HEK293 (cell line): Measurements from ENCODE around the gene S1PR3.
A peak's percentile ranks its signal among the peaks of the same experiment; 100 is the strongest.

Experiments used
- CTCF ChIA-PET: fragments of 350-600 bp; formaldehyde crosslinking; extraction: SDS; loops from one replicate; lab custom pipeline; 2021; ENCODE audit warnings: antibody characterized with exemption; lab: Yijun Ruan, JAX
- POLR2A ChIA-PET: fragments of 300-600 bp; formaldehyde crosslinking; extraction: SDS; loops from one replicate; lab custom pipeline; 2020; ENCODE audit warnings: antibody characterized with exemption, inconsistent platforms; lab: Yijun Ruan, JAX
- H3K27ac ChIP-seq: fragments of 200-500 bp; sonication (Bioruptor generic); 2 replicates; pipeline ENCODE4 v1.5.1; 2014; ENCODE audit warnings: low read depth, low read length, control low read depth, inconsistent platforms; ENCODE audit errors: extremely low read depth
- H3K36me3 ChIP-seq, 2 experiments: fragments of 200-500 bp in 1 of 2; sonication (Bioruptor generic) in 1 of 2; 1 replicate in 1 of 2; 2 replicates in 1 of 2; pipeline ENCODE4 v1.5.1; 2014 to 2017; ENCODE audit warnings: inconsistent platforms in 2 of 2, low read length in 2 of 2; ENCODE audit not compliant: control insufficient read depth in 2 of 2, insufficient read depth in 1 of 2
- H3K4me1 ChIP-seq: fragments of 200-500 bp; sonication (Bioruptor generic); 2 replicates; pipeline ENCODE4 v1.5.1; 2014; ENCODE audit warnings: mild to moderate bottlenecking, low read length, inconsistent platforms; ENCODE audit not compliant: control insufficient read depth, insufficient read depth
- H3K4me3 ChIP-seq: 2 replicates; pipeline ENCODE4 v1.5.1; 2011; ENCODE audit warnings: low read depth, mild to moderate bottlenecking, control low read depth, low read length, moderate library complexity
- H3K9me3 ChIP-seq: fragments of 200-500 bp; sonication (Bioruptor generic); 2 replicates; pipeline ENCODE4 v1.5.1; 2014; ENCODE audit warnings: low read depth, low read length, inconsistent platforms; ENCODE audit not compliant: control insufficient read depth, insufficient read depth
- SP2 ChIP-seq: fragments of 450-650 bp; formaldehyde crosslinking; IDR thresholded peaks from 2 replicates; pipeline ENCODE4 v1.5.1; 2016; ENCODE audit warnings: missing biosample characterization, missing genetic modification characterization
- ZNF114 ChIP-seq: fragments of 450-650 bp; formaldehyde crosslinking; IDR thresholded peaks from 2 replicates; pipeline ENCODE4 v1.5.0; 2017; ENCODE audit warnings: missing biosample characterization, missing genetic modification characterization
- ZNF133 ChIP-seq: fragments of 450-650 bp; formaldehyde crosslinking; IDR thresholded peaks from 2 replicates; pipeline ENCODE4 v1.5.1; 2016; ENCODE audit warnings: missing biosample characterization, missing genetic modification characterization
- ZNF146 ChIP-seq: fragments of 450-650 bp; formaldehyde crosslinking; IDR thresholded peaks from 2 replicates; pipeline ENCODE4 v1.5.1; 2016; ENCODE audit warnings: missing biosample characterization, missing genetic modification characterization
- ZNF148 ChIP-seq: fragments of 450-650 bp; formaldehyde crosslinking; IDR thresholded peaks from 2 replicates; pipeline ENCODE4 v1.5.0; 2017; ENCODE audit warnings: missing biosample characterization, missing genetic modification characterization, borderline replicate concordance
- ZNF211 ChIP-seq: fragments of 450-650 bp; formaldehyde crosslinking; IDR thresholded peaks from 2 replicates; pipeline ENCODE4 v1.5.1; 2016; ENCODE audit warnings: low read depth, missing biosample characterization, missing genetic modification characterization
- ZNF341 ChIP-seq: fragments of 450-650 bp; formaldehyde crosslinking; IDR thresholded peaks from 2 replicates; pipeline ENCODE4; 2016; ENCODE audit warnings: low read depth, missing biosample characterization, missing genetic modification characterization
- ZNF398 ChIP-seq: fragments of 450-650 bp; formaldehyde crosslinking; IDR thresholded peaks from 2 replicates; pipeline ENCODE4 v1.5.1; 2017; ENCODE audit warnings: missing biosample characterization, missing genetic modification characterization
- ZNF501 ChIP-seq: fragments of 450-650 bp; formaldehyde crosslinking; IDR thresholded peaks from 2 replicates; pipeline ENCODE4 v1.5.1; 2016; ENCODE audit warnings: missing biosample characterization, missing genetic modification characterization
- ZNF704 ChIP-seq: fragments of 450-650 bp; formaldehyde crosslinking; IDR thresholded peaks from 2 replicates; pipeline ENCODE4 v1.5.1; 2016; ENCODE audit warnings: missing biosample characterization, missing genetic modification characterization
- ZSCAN30 ChIP-seq: fragments of 450-650 bp; IDR thresholded peaks from 2 replicates; pipeline ENCODE4 v1.5.1; 2018; ENCODE audit warnings: missing biosample characterization, mild to moderate bottlenecking, missing genetic modification characterization, moderate library complexity
- TF ChIP-seq, protein P1 (sequence below): fragments of 450-650 bp; formaldehyde crosslinking; IDR thresholded peaks from 2 replicates; pipeline ENCODE4; 2016; ENCODE audit warnings: missing biosample characterization, missing genetic modification characterization
- TF ChIP-seq, protein P2 (sequence below): fragments of 450-650 bp; formaldehyde crosslinking; IDR thresholded peaks from 2 replicates; pipeline ENCODE4 v1.5.1; 2017; ENCODE audit warnings: missing biosample characterization, mild to moderate bottlenecking, missing genetic modification characterization, moderate library complexity

S1PR3 gene

DNA sequence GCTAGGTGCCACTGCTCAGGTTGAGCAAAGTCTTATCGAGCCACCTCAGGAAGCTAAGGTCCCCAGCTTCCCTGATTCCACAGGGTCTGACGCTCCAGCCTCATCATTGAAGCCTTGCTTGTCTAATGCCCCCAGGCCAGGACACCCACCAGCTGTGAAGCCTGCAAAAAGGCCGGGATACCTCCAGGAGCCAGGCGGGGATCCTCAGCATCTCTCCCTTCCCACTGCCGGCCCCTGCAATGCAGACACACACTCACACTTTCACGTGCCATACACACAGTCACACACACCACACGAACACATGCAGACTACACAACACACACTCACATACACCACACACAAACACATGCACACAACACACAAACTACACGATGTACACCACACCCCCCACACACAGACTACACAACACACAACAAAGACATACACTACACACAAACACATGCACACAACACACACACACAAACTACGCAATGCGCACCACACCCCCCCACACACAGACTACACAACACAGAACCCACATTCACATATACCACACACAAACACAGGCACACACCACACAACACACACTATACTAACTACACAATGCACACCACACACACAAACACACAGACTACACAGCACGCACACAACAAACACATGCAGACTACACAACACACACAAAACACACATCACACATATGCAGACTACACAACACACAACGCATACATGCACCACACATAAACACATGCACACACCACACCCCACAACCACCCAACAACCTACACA lies 17.8 kb upstream of the S1PR3 start:
- no peaks in the 10 kb centered on the region for H3K9me3 ChIP-seq
- no peak overlapping the region for H3K4me3 ChIP-seq
- no peaks in the 10 kb centered on the region for H3K36me3 ChIP-seq
- CTCF ChIA-PET: no interaction called here
- no peaks in the 10 kb centered on the region for H3K4me1 ChIP-seq
- POLR2A ChIA-PET: no interaction called here
- H3K27ac ChIP-seq: no peak overlapping the region
- 0 out of 2 replicates have a peak, but pooled peaks have one; percentile 16 for TF ChIP-seq ZNF398 (tag by site-specific recombination)
- TF ChIP-seq ZNF148 (tag by site-specific recombination): 0 out of 2 replicates have a peak, but pooled peaks have one; percentile 9
- TF ChIP-seq ZNF211 (tag by site-specific recombination): 0 out of 2 replicates have a peak, but pooled peaks have one; percentile 12
- no peak for TF ChIP-seq ZNF133 (tag by site-specific recombination)
- TF ChIP-seq ZSCAN30 (tag by site-specific recombination): no peak
- TF ChIP-seq, protein P1, sequence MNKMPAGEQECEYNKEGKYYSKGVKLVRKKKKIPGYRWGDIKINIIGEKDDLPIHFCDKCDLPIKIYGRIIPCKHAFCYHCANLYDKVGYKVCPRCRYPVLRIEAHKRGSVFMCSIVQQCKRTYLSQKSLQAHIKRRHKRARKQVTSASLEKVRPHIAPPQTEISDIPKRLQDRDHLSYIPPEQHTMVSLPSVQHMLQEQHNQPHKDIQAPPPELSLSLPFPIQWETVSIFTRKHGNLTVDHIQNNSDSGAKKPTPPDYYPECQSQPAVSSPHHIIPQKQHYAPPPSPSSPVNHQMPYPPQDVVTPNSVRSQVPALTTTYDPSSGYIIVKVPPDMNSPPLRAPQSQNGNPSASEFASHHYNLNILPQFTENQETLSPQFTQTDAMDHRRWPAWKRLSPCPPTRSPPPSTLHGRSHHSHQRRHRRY (tag by site-specific recombination): no peak
- no peak for TF ChIP-seq ZNF146

DNA sequence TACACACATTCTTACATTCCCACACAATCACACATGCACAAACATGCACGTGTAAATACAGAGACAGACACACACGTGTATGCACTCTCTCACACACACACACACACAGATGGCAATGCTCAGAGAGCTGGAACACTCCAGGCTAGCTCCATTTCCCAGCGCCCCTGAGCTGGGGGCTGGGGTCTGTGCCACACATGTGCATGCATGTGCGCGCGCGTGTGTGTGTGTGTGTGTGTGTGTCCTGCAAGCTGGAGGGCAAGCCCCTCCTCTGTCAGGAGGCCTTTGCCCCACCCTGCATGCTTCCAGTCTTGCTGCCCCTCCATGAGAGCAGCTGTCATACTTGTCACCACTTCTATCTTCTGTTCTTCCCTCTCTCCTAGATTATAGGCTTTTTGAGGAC lies 16.6 kb upstream of the S1PR3 start:
- POLR2A ChIA-PET: no interaction called here
- TF ChIP-seq SP2 (tag by site-specific recombination) (no peak), ZNF501 (tag by site-specific recombination) (no peak), ZNF704 (tag by site-specific recombination) (no peak), ZNF114 (tag by site-specific recombination) (no peak), ZNF341 (tag by site-specific recombination) (no peak)
- TF ChIP-seq, protein P2, sequence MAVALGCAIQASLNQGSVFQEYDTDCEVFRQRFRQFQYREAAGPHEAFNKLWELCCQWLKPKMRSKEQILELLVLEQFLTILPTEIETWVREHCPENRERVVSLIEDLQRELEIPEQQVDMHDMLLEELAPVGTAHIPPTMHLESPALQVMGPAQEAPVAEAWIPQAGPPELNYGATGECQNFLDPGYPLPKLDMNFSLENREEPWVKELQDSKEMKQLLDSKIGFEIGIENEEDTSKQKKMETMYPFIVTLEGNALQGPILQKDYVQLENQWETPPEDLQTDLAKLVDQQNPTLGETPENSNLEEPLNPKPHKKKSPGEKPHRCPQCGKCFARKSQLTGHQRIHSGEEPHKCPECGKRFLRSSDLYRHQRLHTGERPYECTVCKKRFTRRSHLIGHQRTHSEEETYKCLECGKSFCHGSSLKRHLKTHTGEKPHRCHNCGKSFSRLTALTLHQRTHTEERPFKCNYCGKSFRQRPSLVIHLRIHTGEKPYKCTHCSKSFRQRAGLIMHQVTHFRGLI (tag by site-specific recombination): no peak
- no peaks in the 10 kb centered on the region for H3K36me3 ChIP-seq

More for the DNA sequence above, 16.6 kb upstream of the S1PR3 start:
- no peaks in the 10 kb centered on the region for H3K9me3 ChIP-seq
- CTCF ChIA-PET: no interaction called here
- no peaks in the 10 kb centered on the region for H3K4me1 ChIP-seq
- H3K27ac ChIP-seq: no peak overlapping the region
- H3K4me3 ChIP-seq: no peak overlapping the region
